Stimulated activated naive CD8-positive, alpha-beta T cell treated with anti-CD3 and anti-CD28 coated beads, Interleukin-15, Interleukin-2, amounts not matched to agents 100 ng/mL and 50 ng/mL, for 24 hours (primary cell): ENCODE measurements around the gene SLC2A2.

Experiments used
- H3K27ac Mint-ChIP-seq: one replicate; pipeline ENCODE4 v1.8.0; 2021; ENCODE audit warnings: mild to moderate bottlenecking, mixed read lengths
- H3K27me3 Mint-ChIP-seq: one replicate; pipeline ENCODE4 v1.8.0; 2021; ENCODE audit warnings: mixed read lengths
- H3K36me3 Mint-ChIP-seq: one replicate; pipeline ENCODE4 v1.8.0; 2021; ENCODE audit warnings: low read depth, mixed read lengths
- H3K4me1 Mint-ChIP-seq: one replicate; pipeline ENCODE4 v1.8.0; 2021; ENCODE audit warnings: low read depth, mixed read lengths
- H3K4me3 Mint-ChIP-seq: one replicate; pipeline ENCODE4 v1.8.0; 2021; ENCODE audit warnings: mild to moderate bottlenecking, mixed read lengths
- H3K9me3 Mint-ChIP-seq: one replicate; pipeline ENCODE4 v1.8.0; 2021; ENCODE audit warnings: mixed read lengths

SLC2A2 gene

DNA sequence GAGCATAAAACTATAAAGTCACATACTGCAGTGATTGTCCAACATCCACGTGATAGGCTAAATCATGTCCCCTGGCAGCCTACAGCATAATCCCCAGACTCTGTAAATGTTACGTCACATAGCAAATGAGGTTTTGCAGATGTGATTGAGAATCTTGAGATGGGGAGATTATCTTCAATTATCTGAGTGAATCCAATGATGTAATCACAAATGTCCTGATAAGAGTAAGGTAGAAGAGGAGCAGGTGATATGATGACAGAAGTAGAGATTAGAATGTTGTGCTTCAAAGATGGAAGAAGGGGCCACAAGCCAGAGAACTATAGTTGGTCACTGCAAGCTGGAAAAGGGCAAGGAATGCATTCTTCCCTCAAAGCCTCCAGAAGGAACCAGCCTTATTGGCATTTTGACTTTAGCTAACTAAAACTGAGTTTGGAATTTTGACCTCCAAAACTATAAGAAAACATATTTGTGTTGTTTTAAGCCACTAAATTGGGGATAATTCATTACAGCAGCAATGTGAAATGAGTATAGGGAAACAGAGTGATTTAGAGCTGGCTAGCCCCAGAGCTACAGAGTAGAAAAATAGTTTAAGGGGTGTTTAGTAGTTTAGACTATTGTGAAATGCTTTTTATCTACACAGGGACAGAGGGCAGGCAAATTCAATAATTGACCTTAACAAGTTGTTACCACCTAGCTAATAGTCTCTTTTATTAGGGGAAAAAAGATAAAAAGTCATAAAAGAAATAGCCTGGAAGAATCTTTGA is 15.2 kb downstream of the SLC2A2 start:
- Mint-ChIP-seq H3K27me3 (peaks cover 6% of the 10 kb centered on the region), H3K9me3 (no peaks in the 10 kb centered on the region), H3K4me1 (no peaks in the 10 kb centered on the region), H3K27ac (no peak overlapping the region), H3K4me3 (no peak overlapping the region), H3K36me3 (no peaks in the 10 kb centered on the region)

DNA sequence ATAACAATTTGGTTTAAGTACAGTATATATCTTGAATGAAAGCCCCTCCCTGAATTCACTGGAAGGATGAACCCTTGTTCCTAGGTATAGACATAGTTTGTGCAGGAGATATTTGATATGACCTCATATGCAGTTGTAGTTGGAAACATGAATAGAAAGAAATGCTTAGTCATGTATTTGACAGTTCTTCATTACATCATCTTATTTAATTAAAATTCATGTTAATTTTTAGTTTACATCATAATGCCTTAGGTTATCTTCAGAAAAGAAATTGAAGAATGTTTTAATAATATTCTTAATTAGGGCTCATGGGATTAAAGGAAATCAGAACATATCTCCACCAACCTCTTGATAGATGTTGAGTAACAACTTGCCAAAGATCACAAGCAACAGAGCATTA is 19.2 kb downstream of the SLC2A2 start:
- Mint-ChIP-seq H3K27me3 (peaks cover 5% of the 10 kb centered on the region), H3K27ac (no peak overlapping the region), H3K9me3 (no peaks in the 10 kb centered on the region), H3K36me3 (no peaks in the 10 kb centered on the region), H3K4me1 (no peaks in the 10 kb centered on the region), H3K4me3 (no peak overlapping the region)

DNA sequence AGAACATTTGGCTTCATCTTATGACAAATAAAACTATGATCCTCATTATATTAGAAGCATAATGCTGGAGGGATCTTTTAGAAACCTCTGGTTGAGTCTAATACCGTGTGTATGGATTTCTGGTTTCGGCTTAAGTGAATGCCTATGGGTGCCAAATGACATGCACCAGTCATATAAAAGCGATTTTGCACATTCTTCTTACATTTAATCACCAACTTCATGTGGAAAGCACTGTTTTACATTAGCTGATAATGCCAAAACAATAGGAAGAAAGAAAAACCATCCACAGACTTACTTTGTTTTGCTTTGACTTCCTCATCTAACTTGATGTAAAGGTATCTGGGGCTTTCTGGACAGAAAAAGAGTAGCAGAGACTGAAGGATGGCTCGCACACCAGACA is 20.9 kb downstream of the SLC2A2 start:
- H3K4me1 Mint-ChIP-seq: no peaks in the 10 kb centered on the region
- H3K9me3 Mint-ChIP-seq: no peaks in the 10 kb centered on the region
- no peaks in the 10 kb centered on the region for H3K27me3 Mint-ChIP-seq
- H3K36me3 Mint-ChIP-seq: no peaks in the 10 kb centered on the region
- H3K4me3 Mint-ChIP-seq: no peak overlapping the region
- H3K27ac Mint-ChIP-seq: no peak overlapping the region

DNA sequence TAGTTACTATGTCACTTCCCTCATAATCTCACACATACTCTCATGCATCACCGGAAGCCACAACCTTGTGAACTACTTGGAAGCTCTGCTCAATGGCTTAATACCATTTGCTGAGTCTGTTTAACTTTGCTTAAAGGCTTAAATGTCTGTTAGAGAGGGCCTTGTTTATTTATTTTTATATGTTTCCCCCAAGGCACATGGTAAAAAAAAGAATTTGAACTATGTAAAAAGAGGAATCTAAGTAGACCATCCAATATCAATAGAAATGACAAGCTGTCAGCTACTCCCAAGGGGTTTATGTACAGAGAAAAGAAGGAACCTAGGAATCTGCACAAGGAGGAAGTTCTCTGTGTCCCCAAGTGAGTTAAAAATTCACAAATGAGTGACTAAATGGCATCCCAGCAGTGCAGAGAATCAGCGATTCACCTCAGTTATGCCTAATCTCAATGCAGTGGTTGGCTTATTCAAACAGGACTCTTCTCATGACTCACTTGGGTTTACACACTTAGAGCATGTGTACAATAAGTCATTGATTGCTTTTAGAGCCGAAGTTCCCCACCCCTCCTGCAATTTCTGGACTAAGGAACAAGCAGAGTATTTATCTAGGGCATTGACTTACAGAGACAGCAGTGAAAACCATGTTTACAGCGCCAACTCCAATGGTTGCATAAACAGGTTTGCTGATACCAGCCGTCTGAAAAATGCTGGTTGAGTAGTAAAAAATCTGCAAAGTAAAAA is 24.4 kb downstream of the SLC2A2 start:
- no peaks in the 10 kb centered on the region for H3K36me3 Mint-ChIP-seq

DNA sequence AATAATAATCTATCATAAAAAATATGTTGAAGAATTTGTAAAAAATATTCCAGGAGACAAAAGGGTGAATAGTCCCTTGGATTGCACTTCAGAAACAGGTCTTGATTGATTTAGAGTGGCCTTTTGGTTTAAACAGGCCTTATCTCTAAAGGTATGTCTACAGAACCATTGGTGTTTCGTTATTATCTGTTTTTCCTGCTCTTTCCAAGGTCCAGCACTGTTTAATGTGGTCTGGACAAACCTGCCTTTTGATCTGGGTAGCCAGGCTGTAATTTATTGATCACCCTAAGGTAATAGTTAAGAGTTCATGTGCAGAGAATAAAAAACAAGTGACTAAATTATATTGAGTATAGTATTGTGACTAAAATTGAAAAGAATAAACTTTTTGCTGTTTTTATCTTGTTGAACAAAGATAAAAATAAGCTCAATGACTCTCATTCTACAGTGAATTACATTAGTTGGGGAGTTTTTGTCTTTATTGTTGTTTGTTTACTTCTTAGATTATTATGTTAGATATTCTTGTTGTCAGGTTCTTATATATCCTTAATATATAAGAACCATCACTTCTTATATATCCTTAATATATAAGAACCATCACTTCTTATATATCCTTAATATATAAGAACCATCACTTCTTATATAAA is 25.1 kb downstream of the SLC2A2 start:
- Mint-ChIP-seq H3K9me3 (no peaks in the 10 kb centered on the region), H3K4me1 (no peaks in the 10 kb centered on the region), H3K27me3 (no peaks in the 10 kb centered on the region), H3K27ac (no peak overlapping the region), H3K4me3 (no peak overlapping the region), H3K36me3 (no peaks in the 10 kb centered on the region)

More for the DNA sequence above, 24.4 kb downstream of the SLC2A2 start:
- H3K9me3 Mint-ChIP-seq: no peaks in the 10 kb centered on the region
- H3K4me3 Mint-ChIP-seq: no peak overlapping the region
- no peak overlapping the region for H3K27ac Mint-ChIP-seq
- H3K4me1 Mint-ChIP-seq: no peaks in the 10 kb centered on the region
- no peaks in the 10 kb centered on the region for H3K27me3 Mint-ChIP-seq

DNA sequence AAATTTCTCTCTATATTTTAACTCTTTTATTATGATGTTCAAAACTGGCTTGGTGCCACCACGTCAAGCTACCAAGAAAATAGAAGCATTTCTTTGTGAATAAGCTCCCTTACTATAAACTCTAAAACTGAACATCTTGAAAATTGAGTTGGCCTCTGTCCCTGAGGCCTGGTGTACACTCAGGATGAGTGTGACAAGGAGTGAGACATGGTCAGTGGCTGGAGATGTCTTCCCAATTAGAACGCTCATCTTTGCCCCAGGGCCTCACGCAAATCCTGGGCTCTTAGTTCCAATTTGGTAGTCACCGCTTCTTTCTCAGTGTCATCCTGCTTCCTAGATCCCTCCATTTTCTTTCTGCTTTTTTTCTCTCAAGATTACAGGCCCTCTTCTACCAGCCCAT is 26.2 kb downstream of the SLC2A2 start:
- Mint-ChIP-seq H3K27ac (no peak overlapping the region), H3K9me3 (no peaks in the 10 kb centered on the region), H3K4me3 (no peak overlapping the region), H3K4me1 (no peaks in the 10 kb centered on the region), H3K27me3 (no peaks in the 10 kb centered on the region), H3K36me3 (no peaks in the 10 kb centered on the region)

DNA sequence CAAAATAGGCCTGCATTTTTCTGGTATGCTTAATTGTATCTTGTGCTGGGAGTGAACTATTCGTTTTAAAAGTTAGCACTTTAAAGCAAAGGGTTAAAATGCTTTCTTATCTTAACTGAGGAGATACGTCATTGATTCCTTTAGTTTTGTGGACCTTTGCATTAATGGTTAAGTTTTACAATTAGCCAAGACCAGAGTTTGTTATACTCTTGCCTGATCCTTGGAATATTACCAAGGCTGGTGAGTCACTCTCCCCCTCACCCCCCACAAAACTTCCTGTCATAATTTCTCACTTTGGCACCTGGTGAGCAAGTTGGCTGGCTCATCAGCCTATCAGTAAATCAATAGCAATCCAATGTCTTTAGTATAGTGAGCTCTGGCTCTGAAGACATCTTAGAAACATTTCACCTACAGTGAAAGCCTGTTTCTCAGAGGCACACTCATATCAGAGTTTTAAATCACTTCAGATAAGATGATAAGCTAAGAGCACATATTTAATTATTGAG is 26.7 kb downstream of the SLC2A2 start:
- no peak overlapping the region for H3K27ac Mint-ChIP-seq
- no peaks in the 10 kb centered on the region for H3K36me3 Mint-ChIP-seq
- no peaks in the 10 kb centered on the region for H3K9me3 Mint-ChIP-seq
- no peak overlapping the region for H3K4me3 Mint-ChIP-seq
- no peaks in the 10 kb centered on the region for H3K27me3 Mint-ChIP-seq
- no peaks in the 10 kb centered on the region for H3K4me1 Mint-ChIP-seq

DNA sequence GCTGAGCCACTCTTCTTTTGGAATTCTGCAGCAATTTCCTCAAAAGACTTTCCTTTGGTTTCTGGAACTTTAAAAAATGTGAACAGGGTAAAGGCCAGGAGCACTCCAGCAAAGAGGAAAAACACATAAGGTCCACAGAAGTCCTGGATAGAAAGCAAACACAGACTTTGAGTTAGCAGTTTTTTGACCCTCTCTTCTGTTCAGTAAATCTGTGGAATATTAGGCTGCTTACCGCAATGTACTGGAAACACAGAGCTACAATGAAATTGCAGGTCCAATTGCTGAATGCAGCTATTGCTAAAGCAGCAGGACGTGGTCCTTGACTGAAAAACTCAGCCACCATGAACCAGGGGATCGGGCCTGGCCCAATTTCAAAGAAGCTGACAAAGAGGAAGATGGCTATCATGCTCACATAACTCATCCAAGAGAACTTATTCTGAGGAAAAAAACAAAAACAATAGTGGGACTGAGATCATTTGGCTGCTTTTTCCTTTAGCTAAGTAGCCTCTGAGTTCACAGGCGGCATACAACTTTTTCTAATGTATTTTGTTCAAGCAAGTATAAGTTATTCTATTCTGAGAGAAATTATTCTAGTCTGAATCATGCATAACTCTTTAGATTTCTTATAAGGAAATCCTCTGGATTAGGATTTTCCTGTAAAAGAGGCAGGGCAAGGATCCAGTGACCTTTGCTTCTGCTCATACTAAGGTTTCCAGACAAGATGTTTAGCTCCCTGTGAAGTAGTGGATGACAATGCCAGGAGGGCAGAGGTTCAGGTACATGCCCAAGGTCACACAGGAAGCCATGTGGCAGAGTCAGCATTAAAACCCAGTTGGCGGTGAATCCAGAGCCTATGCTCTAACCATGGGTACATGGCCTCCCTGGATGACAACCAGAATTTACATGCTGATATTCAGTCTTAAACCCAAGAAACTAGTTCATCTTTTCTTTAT is 28.3 kb downstream of the SLC2A2 start:
- no peak overlapping the region for H3K27ac Mint-ChIP-seq
- H3K36me3 Mint-ChIP-seq: no peaks in the 10 kb centered on the region
- H3K4me3 Mint-ChIP-seq: no peak overlapping the region
- H3K4me1 Mint-ChIP-seq: no peaks in the 10 kb centered on the region
- no peaks in the 10 kb centered on the region for H3K27me3 Mint-ChIP-seq
- no peaks in the 10 kb centered on the region for H3K9me3 Mint-ChIP-seq

DNA sequence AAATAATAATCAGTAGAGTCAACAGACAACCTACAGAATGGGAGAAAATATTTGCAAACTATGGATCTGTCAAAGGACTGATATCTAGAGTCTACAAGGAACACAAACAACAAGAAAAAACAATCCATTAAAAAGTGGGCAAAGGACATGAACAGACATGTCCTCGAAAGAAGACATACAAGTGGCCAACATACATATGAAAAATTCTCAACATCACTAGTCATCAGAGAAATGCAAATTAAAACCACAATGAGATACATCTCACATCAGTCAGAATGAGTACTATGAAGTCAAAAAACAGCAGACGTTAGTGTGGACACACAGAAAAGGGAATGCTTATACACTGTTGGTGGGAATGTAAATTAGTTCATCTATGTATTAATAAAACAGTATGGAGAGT is 33.7 kb downstream of the SLC2A2 start:
- no peaks in the 10 kb centered on the region for H3K9me3 Mint-ChIP-seq
- H3K27me3 Mint-ChIP-seq: peaks cover 13% of the 10 kb centered on the region
- no peak overlapping the region for H3K4me3 Mint-ChIP-seq
- no peaks in the 10 kb centered on the region for H3K36me3 Mint-ChIP-seq
- H3K27ac Mint-ChIP-seq: no peak overlapping the region
- no peaks in the 10 kb centered on the region for H3K4me1 Mint-ChIP-seq

DNA sequence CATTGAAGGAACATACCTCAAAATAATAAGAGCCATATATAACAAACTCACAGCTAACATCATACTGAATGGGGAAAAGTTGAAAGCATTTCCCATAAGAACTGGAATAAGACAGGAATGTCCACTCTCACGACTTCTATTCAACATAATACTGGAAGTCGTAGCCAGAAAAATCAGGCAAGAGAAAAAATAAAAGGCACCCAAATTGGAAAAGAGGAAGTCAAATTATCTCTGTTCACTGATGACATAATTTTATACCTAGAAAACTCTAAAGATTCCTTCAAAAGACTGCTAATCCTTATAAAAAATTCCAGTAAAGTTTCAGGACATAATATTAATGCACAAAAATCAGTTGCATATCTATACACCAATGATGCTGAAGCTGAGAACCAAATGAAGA is 34.9 kb downstream of the SLC2A2 start:
- Mint-ChIP-seq H3K36me3 (no peaks in the 10 kb centered on the region), H3K9me3 (no peaks in the 10 kb centered on the region), H3K27ac (no peak overlapping the region), H3K4me3 (no peak overlapping the region), H3K4me1 (no peaks in the 10 kb centered on the region), H3K27me3 (peaks cover 18% of the 10 kb centered on the region)

DNA sequence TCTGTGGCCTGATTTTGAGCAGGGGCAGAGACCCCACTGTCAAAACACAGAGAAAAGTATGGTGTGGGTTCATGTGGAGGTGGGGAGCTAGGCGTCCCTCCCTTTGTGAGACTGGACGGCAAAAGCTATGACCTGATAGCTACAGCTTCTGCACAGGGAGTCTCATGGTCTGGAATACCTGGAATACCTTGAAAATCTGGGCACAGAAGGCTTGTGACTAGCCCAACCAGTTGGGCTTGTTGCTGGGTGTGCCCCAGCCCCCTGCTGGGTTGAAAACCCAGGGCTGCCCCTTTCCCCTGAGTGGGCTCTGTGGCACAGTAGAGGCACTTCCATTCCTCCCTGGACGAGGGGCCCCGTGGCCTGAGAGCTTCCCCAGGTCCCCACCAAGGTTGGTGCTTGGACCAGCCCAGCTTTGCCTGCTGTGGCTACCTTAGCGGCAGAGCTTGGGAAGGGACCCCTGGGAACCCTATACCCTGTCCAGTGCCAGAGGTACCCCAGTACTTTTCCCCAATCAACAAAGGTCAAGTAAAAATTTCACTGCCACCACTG is 37.3 kb downstream of the SLC2A2 start:
- no peak overlapping the region for H3K27ac Mint-ChIP-seq

DNA sequence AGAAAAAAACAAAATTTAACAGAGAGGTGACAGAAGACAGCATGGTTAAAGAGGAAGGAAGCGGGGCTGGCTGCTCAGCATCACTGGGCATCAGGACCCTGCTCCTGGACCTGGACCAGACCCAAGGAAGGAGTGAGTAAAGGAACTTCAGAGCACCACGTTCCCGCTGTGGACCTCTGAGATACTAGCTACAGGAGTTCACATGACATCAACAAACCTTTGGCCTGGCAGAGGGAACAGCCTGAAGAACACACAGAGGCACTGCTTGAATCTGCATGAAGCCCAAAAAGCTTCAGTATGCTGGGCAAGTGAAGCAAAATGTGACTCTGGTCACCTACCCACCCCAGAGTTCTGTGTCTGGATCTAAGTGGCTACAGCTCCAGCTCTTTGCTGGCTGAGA is 38.1 kb downstream of the SLC2A2 start:
- H3K27me3 Mint-ChIP-seq: peaks cover 29% of the 10 kb centered on the region

More for the DNA sequence above, 37.3 kb downstream of the SLC2A2 start:
- Mint-ChIP-seq H3K27me3 (peaks cover 25% of the 10 kb centered on the region), H3K4me1 (no peaks in the 10 kb centered on the region), H3K36me3 (no peaks in the 10 kb centered on the region), H3K4me3 (no peak overlapping the region), H3K9me3 (no peaks in the 10 kb centered on the region)

DNA sequence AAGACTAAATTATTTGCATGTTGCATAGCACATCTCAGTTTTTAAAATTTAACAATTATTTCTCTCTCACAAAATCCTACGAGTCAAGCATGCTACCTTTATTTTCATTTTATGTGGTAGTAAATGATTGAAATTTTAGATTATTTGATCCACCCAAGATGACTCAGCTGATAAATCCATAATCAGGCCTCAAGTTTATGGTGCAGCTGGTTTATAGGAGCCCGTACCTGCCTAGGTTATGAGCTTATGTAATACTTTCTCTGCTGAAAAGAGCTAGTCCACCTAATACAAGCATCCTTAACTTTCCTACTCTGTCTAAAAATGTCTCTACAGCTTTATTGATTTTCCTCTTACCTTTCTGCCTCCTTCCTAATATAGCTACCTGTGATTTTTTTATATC is 41.2 kb downstream of the SLC2A2 start:
- no peak overlapping the region for H3K27ac Mint-ChIP-seq
- no peak overlapping the region for H3K4me3 Mint-ChIP-seq
- no peaks in the 10 kb centered on the region for H3K36me3 Mint-ChIP-seq
- H3K9me3 Mint-ChIP-seq: no peaks in the 10 kb centered on the region
- peaks cover 27% of the 10 kb centered on the region for H3K27me3 Mint-ChIP-seq
- no peaks in the 10 kb centered on the region for H3K4me1 Mint-ChIP-seq

More for the DNA sequence above, 38.1 kb downstream of the SLC2A2 start:
- Mint-ChIP-seq H3K9me3 (no peaks in the 10 kb centered on the region), H3K36me3 (no peaks in the 10 kb centered on the region), H3K27ac (no peak overlapping the region), H3K4me3 (no peak overlapping the region), H3K4me1 (no peaks in the 10 kb centered on the region)

DNA sequence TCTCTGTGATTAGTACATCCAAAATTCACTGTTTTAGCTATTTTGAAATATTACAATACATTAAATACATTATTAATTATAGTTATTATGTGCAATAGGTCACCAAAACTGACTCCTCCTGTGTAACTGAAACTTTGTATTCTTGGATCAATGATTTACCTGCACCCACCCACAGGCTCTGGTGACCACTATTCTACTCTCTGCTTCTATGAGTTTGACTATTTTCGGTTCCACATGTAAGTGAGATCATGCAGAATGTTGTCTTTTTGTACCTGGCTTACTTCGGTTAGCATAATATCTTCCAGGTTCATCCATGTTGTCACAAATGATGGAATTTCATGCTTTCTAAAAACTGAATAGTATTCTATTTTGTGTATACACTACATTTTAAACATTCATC is 43.8 kb downstream of the SLC2A2 start:
- Mint-ChIP-seq H3K27ac (no peak overlapping the region), H3K27me3 (peaks cover 24% of the 10 kb centered on the region), H3K9me3 (no peaks in the 10 kb centered on the region), H3K4me3 (no peak overlapping the region), H3K4me1 (no peaks in the 10 kb centered on the region), H3K36me3 (no peaks in the 10 kb centered on the region)
